ENCODE results near the gene KDM1B.
"Not testable (repeated sequence)": the region's sequence is repeated elsewhere in the genome, so short reads cannot be mapped to it uniquely, and the experiment has no call there.

The KDM1B gene

DNA sequence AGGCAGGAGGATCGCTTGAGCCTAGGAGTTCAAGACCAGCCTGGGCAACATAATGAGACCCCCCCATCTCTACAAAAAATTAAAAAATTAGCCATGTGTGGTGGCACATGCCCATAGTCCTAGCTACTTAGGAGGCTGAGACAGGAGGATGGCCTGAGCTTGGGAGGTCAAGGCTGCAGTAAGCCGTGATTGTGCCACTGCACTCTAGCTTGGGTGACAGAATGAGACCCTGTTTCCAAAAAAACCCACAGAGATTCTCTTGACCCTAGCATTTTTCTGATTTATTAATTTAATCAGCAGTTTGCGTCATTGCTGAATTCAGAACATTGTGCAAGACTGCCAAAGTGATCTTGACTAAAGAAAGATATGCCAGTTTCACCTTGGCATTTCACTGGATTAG is 36.8 kb downstream of the KDM1B start:
- no peak overlapping the region for H3K27ac ChIP-seq (ENCODE audit: low read length)
- H3K9me3 ChIP-seq (ENCODE audit: control insufficient read depth, low read depth, low read length): no peaks in the 10 kb centered on the region
- H3K27me3 ChIP-seq (ENCODE audit: control insufficient read depth, insufficient read depth, low read length): no peaks in the 10 kb centered on the region
- H3K36me3 ChIP-seq (ENCODE audit: control insufficient read depth, low read depth, low read length): peaks cover 5% of the 10 kb centered on the region
- H3K4me1 ChIP-seq (ENCODE audit: control insufficient read depth, low read depth, low read length): peaks cover 9% of the 10 kb centered on the region
- no peak overlapping the region for H3K4me3 ChIP-seq (ENCODE audit: low read length)
- no peak overlapping the region for H3K9ac ChIP-seq (ENCODE audit: low read length)

DNA sequence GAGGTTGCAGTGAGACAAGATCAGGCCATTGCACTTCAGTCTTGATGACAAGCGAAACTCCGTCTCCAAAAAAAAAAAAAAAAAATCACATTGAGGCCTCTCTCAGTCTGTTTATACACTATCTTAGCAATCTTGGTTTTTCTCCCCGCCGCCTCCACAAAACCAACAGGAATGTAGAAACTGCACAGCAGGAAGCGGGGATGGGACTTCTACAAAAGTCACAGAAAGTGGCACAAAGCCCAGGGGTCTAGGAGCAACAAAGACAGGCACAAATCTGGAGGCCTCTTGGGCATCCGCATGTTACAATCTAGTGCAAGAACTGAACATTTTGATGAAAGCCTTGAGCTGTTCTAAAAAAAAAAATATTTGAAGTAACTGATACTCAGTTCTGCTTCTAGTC is 48.6 kb downstream of the KDM1B start:
- H3K9me3 ChIP-seq (ENCODE audit: control insufficient read depth, low read depth, low read length): no peaks in the 10 kb centered on the region
- H3K36me3 ChIP-seq (ENCODE audit: control insufficient read depth, low read depth, low read length): no peaks in the 10 kb centered on the region
- no peaks in the 10 kb centered on the region for H3K27me3 ChIP-seq (ENCODE audit: control insufficient read depth, insufficient read depth, low read length)
- H3K9ac ChIP-seq (ENCODE audit: low read length): no peak overlapping the region
- no peaks in the 10 kb centered on the region for H3K4me1 ChIP-seq (ENCODE audit: control insufficient read depth, low read depth, low read length)
- no peak overlapping the region for H3K27ac ChIP-seq (ENCODE audit: low read length)
- H3K4me3 ChIP-seq (ENCODE audit: low read length): no peak overlapping the region

DNA sequence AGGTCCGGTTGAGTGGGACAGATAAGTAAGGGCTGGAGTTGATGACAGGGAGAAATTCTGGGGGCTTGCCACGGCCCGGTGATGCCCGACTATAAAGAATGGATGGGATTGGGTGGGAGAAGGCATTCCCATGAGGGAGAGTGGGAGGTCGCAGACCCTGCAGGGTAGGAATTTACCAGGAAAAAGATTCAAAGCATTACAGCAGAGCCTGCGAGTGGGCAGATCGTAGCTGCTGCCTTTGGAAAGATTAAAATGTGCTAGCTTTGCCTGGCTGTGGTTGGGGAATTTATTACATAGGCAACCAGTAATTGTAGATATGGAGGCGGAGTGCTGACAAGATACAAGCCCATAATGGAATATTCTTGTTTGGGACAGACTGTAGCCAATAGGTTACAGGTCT is 49.5 kb downstream of the KDM1B start:
- H3K4me1 ChIP-seq (ENCODE audit: control insufficient read depth, low read depth, low read length): no peaks in the 10 kb centered on the region
- H3K9me3 ChIP-seq (ENCODE audit: control insufficient read depth, low read depth, low read length): no peaks in the 10 kb centered on the region
- no peaks in the 10 kb centered on the region for H3K36me3 ChIP-seq (ENCODE audit: control insufficient read depth, low read depth, low read length)
- H3K4me3 ChIP-seq (ENCODE audit: low read length): no peak overlapping the region
- no peak overlapping the region for H3K9ac ChIP-seq (ENCODE audit: low read length)
- H3K27ac ChIP-seq (ENCODE audit: low read length): no peak overlapping the region
- no peaks in the 10 kb centered on the region for H3K27me3 ChIP-seq (ENCODE audit: control insufficient read depth, insufficient read depth, low read length)

DNA sequence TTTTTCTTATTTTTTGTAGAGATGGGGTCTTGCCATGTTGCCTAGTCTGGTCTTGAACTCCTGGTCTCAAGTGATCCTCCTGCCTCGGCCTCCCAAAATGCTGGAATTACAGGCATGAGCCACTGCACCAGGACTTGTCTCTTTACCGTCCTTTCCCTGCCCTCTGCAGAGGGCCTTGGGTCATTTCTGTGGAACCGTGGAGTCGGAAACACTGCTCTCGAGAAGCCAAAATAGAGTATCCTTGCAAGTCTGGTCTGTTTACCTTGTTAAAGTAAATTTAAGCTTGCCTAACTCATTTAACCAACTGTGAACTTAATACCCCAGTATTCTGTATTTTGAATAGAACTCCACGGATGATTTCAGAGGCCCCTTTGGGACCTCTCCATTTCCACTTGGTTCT is 51.4 kb downstream of the KDM1B start:
- no peaks in the 10 kb centered on the region for H3K9me3 ChIP-seq (ENCODE audit: control insufficient read depth, low read depth, low read length)

DNA sequence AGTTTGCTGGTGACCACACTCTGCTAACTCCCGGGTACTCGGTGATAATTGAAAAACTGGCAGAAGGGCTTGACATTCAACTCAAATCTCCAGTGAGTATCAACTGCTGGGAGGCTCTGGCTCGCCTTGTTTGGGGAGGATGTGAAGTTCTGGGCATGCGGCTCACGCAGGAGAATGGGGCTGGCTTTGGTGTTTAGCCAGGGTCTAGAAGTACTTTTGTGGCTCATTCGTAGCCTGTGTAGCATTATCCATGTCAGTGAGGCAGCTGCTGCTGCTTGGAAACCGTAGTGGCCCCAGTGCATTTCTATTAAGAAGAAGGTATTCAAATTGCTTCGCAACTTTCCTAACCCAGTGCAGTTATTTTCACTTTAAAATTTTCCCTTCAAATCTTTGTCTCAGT is 52.2 kb downstream of the KDM1B start:
- no peak overlapping the region for H3K9ac ChIP-seq (ENCODE audit: low read length)
- no peaks in the 10 kb centered on the region for H3K27me3 ChIP-seq (ENCODE audit: control insufficient read depth, insufficient read depth, low read length)
- H3K27ac ChIP-seq (ENCODE audit: low read length): no peak overlapping the region
- H3K36me3 ChIP-seq (ENCODE audit: control insufficient read depth, low read depth, low read length): no peaks in the 10 kb centered on the region
- H3K9me3 ChIP-seq (ENCODE audit: control insufficient read depth, low read depth, low read length): no peaks in the 10 kb centered on the region
- H3K4me1 ChIP-seq (ENCODE audit: control insufficient read depth, low read depth, low read length): no peaks in the 10 kb centered on the region
- H3K4me3 ChIP-seq (ENCODE audit: low read length): no peak overlapping the region

More for the DNA sequence above, 51.4 kb downstream of the KDM1B start:
- no peak overlapping the region for H3K9ac ChIP-seq (ENCODE audit: low read length)
- H3K27me3 ChIP-seq (ENCODE audit: control insufficient read depth, insufficient read depth, low read length): no peaks in the 10 kb centered on the region
- H3K27ac ChIP-seq (ENCODE audit: low read length): no peak overlapping the region
- H3K36me3 ChIP-seq (ENCODE audit: control insufficient read depth, low read depth, low read length): no peaks in the 10 kb centered on the region
- H3K4me3 ChIP-seq (ENCODE audit: low read length): no peak overlapping the region
- no peaks in the 10 kb centered on the region for H3K4me1 ChIP-seq (ENCODE audit: control insufficient read depth, low read depth, low read length)

DNA sequence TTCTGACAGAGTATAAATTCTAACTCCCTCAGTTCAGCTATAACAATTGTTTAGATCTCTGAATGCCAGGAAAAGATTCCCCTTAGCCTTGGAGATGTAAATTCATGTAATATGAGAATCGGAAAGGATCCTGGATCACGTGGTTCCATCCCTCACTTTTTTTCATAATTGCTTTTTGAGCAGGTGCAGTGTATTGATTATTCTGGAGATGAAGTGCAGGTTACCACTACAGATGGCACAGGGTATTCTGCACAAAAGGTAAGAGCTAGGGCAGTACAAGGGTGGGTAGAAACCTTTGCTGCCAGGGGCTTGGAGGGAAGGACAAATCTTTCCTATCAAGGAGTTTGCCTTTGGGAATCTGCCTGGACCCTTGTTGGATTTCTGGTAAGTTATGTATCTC is 52.7 kb downstream of the KDM1B start:
- H3K27ac ChIP-seq (ENCODE audit: low read length): no peak overlapping the region
- no peaks in the 10 kb centered on the region for H3K9me3 ChIP-seq (ENCODE audit: control insufficient read depth, low read depth, low read length)
- no peak overlapping the region for H3K9ac ChIP-seq (ENCODE audit: low read length)
- H3K36me3 ChIP-seq (ENCODE audit: control insufficient read depth, low read depth, low read length): no peaks in the 10 kb centered on the region
- H3K4me3 ChIP-seq (ENCODE audit: low read length): no peak overlapping the region
- no peaks in the 10 kb centered on the region for H3K4me1 ChIP-seq (ENCODE audit: control insufficient read depth, low read depth, low read length)
- H3K27me3 ChIP-seq (ENCODE audit: control insufficient read depth, insufficient read depth, low read length): no peaks in the 10 kb centered on the region

DNA sequence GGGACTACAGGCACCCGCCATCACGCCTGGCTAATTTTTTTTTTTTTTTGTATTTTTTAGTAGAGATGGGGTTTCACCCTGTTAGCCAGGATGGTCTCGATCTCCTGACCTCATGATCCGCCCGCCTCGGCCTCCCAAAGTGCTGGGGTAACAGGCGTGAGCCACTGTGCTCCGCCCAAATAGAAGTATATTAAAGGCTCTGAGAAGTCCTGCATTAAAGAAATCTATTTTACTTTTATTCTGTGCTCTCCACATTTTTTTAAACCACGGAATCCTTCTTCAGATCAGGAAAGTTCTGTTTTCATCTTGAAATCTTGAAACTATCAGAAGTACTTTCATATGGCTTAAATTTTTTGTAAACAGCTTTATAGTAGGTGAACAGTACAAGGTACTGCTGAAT is 53.6 kb downstream of the KDM1B start:
- H3K36me3 ChIP-seq (ENCODE audit: control insufficient read depth, low read depth, low read length); H3K9me3 ChIP-seq (ENCODE audit: control insufficient read depth, low read depth, low read length); H3K27ac ChIP-seq (ENCODE audit: low read length); H3K9ac ChIP-seq (ENCODE audit: low read length); H3K4me3 ChIP-seq (ENCODE audit: low read length); H3K4me1 ChIP-seq (ENCODE audit: control insufficient read depth, low read depth, low read length); H3K27me3 ChIP-seq (ENCODE audit: control insufficient read depth, insufficient read depth, low read length): not testable (repeated sequence)

DNA sequence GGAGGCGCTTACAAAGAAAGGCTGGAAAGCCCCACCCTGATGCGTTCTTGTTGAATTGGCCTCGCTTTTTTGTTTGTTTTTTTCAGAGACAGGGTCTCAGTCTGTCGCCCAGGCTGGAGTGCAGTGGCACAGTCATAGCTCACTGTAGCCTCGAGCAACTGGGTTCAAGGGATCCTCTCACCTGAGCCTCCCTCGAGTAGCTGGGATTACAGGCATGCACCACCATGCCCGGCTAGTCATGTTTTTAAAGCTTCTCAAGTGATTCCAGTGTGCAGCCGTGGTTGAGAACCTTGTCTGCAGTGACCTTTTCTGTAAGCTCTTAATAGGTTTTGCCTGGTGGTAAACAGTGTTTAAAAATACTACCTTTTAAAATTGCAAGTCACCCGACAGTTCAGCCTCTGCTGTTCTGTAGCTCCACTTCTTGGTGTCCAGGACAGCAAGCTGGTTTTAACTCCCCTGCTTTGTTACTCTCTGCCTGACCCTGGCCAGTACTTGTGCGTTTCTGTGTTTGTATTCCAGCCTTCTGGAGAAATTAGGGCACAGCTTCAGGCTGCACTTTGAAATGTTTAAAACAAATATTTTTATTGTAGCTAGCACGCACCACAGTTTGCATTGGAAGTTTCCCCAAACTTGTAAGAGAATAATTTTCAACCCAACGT is 54.4 kb downstream of the KDM1B start:
- Histone ChIP-seq H3K9ac (ENCODE audit: low read length) (no peak overlapping the region), H3K27ac (ENCODE audit: low read length) (no peak overlapping the region), H3K36me3 (ENCODE audit: control insufficient read depth, low read depth, low read length) (no peaks in the 10 kb centered on the region), H3K27me3 (ENCODE audit: control insufficient read depth, insufficient read depth, low read length) (no peaks in the 10 kb centered on the region), H3K4me3 (ENCODE audit: low read length) (no peak overlapping the region), H3K4me1 (ENCODE audit: control insufficient read depth, low read depth, low read length) (no peaks in the 10 kb centered on the region), H3K9me3 (ENCODE audit: control insufficient read depth, low read depth, low read length) (no peaks in the 10 kb centered on the region)

DNA sequence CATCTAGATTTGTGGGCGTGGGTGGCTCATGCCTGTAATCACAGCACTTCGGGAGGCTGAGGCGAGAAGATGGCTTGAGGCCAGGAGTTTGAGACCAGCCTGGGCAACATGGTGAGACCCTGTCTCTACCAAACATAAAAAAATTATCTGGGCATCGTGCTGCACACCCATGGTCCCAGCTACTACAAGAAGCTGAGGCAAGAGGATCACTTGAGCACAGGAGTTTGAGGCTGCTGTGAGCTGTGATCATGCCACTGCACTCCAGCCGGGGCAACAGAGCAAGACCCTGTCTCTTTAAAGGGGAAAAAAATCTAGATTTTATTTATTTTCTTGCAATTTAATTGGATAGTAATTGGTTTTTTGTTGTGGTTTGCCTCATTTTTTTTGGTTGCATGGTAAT is 55.5 kb downstream of the KDM1B start:
- Histone ChIP-seq H3K4me1 (ENCODE audit: control insufficient read depth, low read depth, low read length) (no peaks in the 10 kb centered on the region), H3K9ac (ENCODE audit: low read length) (no peak overlapping the region), H3K36me3 (ENCODE audit: control insufficient read depth, low read depth, low read length) (no peaks in the 10 kb centered on the region), H3K4me3 (ENCODE audit: low read length) (no peak overlapping the region), H3K27ac (ENCODE audit: low read length) (no peak overlapping the region), H3K27me3 (ENCODE audit: control insufficient read depth, insufficient read depth, low read length) (no peaks in the 10 kb centered on the region), H3K9me3 (ENCODE audit: control insufficient read depth, low read depth, low read length) (no peaks in the 10 kb centered on the region)

DNA sequence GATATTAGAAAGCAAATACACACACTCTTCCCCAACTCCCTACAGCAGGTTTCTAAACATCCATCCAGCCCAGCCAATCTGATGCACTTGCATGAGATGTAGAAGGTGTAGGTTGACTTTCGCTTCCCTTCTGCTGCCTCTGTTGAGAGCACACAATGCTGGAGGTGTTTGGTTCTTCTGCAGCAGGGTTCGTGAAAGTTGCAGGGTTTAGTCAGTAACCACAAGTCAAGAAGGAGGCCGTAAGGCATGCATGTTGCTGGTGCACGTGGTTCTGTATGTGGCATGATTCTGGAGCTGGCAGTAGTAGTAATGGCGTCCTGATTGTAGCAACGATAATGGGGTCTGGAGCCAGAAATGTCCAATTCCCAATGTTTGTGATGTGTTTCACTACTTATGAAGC is 56.1 kb downstream of the KDM1B start:
- no peaks in the 10 kb centered on the region for H3K27me3 ChIP-seq (ENCODE audit: control insufficient read depth, insufficient read depth, low read length)
- H3K36me3 ChIP-seq (ENCODE audit: control insufficient read depth, low read depth, low read length): no peaks in the 10 kb centered on the region
- no peaks in the 10 kb centered on the region for H3K9me3 ChIP-seq (ENCODE audit: control insufficient read depth, low read depth, low read length)
- H3K4me1 ChIP-seq (ENCODE audit: control insufficient read depth, low read depth, low read length): no peaks in the 10 kb centered on the region
- no peak overlapping the region for H3K4me3 ChIP-seq (ENCODE audit: low read length)
- H3K9ac ChIP-seq (ENCODE audit: low read length): no peak overlapping the region
- H3K27ac ChIP-seq (ENCODE audit: low read length): no peak overlapping the region

DNA sequence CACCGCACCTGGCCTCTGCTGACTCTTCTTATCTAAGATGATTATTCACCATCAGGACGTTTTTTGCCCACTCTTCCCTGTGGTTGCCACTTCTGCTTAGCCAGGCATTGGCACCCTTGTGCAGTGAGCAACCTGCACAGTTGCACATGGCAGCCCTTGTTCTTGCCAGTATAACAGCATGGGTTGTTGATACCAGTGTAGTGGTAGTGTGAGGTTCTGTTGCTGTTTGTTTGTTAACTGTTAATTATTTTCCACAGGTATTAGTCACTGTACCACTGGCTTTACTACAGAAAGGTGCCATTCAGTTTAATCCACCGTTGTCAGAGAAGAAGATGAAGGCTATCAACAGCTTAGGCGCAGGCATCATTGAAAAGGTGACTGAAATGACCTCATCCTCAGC is 57.0 kb downstream of the KDM1B start:
- Histone ChIP-seq H3K4me1 (ENCODE audit: control insufficient read depth, low read depth, low read length) (no peaks in the 10 kb centered on the region), H3K27me3 (ENCODE audit: control insufficient read depth, insufficient read depth, low read length) (no peaks in the 10 kb centered on the region), H3K9ac (ENCODE audit: low read length) (no peak overlapping the region), H3K4me3 (ENCODE audit: low read length) (no peak overlapping the region), H3K36me3 (ENCODE audit: control insufficient read depth, low read depth, low read length) (no peaks in the 10 kb centered on the region), H3K9me3 (ENCODE audit: control insufficient read depth, low read depth, low read length) (no peaks in the 10 kb centered on the region), H3K27ac (ENCODE audit: low read length) (no peak overlapping the region)

DNA sequence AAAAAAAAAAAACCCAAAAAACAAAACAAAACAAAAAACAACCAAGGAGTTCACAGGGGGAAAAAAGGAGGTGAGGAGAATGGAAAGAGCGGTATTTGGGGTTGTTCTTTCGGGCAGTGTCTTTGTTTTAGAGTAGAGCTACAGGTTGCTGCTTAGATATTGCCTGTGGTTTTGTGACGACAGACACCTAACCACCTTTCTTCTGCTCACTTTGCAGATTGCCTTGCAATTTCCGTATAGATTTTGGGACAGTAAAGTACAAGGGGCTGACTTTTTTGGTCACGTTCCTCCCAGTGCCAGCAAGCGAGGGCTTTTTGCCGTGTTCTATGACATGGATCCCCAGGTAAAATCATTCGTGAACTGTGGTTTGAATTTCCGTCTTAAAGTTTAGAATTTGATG is 58.2 kb downstream of the KDM1B start:
- H3K27ac ChIP-seq (ENCODE audit: low read length): no peak overlapping the region
- no peak overlapping the region for H3K4me3 ChIP-seq (ENCODE audit: low read length)
- H3K27me3 ChIP-seq (ENCODE audit: control insufficient read depth, insufficient read depth, low read length): no peaks in the 10 kb centered on the region
- no peak overlapping the region for H3K9ac ChIP-seq (ENCODE audit: low read length)
- no peaks in the 10 kb centered on the region for H3K4me1 ChIP-seq (ENCODE audit: control insufficient read depth, low read depth, low read length)
- H3K9me3 ChIP-seq (ENCODE audit: control insufficient read depth, low read depth, low read length): no peaks in the 10 kb centered on the region
- H3K36me3 ChIP-seq (ENCODE audit: control insufficient read depth, low read depth, low read length): no peaks in the 10 kb centered on the region

All from iPS-18a (cell line).